Fibroblast of gingiva (primary cell): ENCODE data around the gene CDH23.

Experiments used
- DNase-seq: peaks from one replicate; pipeline ENCODE4 v3.0.0-alpha.2; 2011; ENCODE audit warnings: low read depth

Gene CDH23

GRCh38 chr10:71725249-71725648 lies 328.5 kb downstream of the CDH23 start:
- DNase-seq: no peak

GRCh38 chr10:71725998-71726579 lies 329.4 kb downstream of the CDH23 start:
- DNase-seq: no peak

- no peak for DNase-seq
These were observed 329.9 kb downstream of the CDH23 start for GRCh38 chr10:71726580-71727104.

- no peak for DNase-seq
These were observed 330.5 kb downstream of the CDH23 start for GRCh38 chr10:71727105-71727737.

GRCh38 chr10:71727738-71728737 lies 331.3 kb downstream of the CDH23 start:
- peak; percentile 49 for DNase-seq

GRCh38 chr10:71729161-71729636 lies 332.5 kb downstream of the CDH23 start:
- no peak for DNase-seq

GRCh38 chr10:71731791-71732190 lies 335.1 kb downstream of the CDH23 start:
- DNase-seq: no peak

- no peak for DNase-seq
These were observed 338.1 kb downstream of the CDH23 start for GRCh38 chr10:71734797-71735196.

- DNase-seq: no peak
These were observed 339.2 kb downstream of the CDH23 start for GRCh38 chr10:71735709-71736569.

- no peak for DNase-seq
These were observed 339.8 kb downstream of the CDH23 start for GRCh38 chr10:71736570-71736952.

- no peak for DNase-seq
These were observed 340.5 kb downstream of the CDH23 start for GRCh38 chr10:71737001-71737833.

GRCh38 chr10:71737834-71738197 lies 341.1 kb downstream of the CDH23 start:
- DNase-seq: peak; percentile 28

GRCh38 chr10:71739358-71739900 lies 342.7 kb downstream of the CDH23 start:
- DNase-seq: no peak

GRCh38 chr10:71740069-71740653 lies 343.4 kb downstream of the CDH23 start:
- peak; percentile 26 for DNase-seq

- DNase-seq: no peak
These were observed 344.3 kb downstream of the CDH23 start for GRCh38 chr10:71741029-71741428.

GRCh38 chr10:71741671-71742070 lies 345.0 kb downstream of the CDH23 start:
- DNase-seq: no peak

GRCh38 chr10:71742301-71743088 lies 345.8 kb downstream of the CDH23 start:
- DNase-seq: no peak

GRCh38 chr10:71743089-71743838 lies 346.5 kb downstream of the CDH23 start:
- DNase-seq: no peak
